Mesothelial cell of epicardium (in vitro differentiated cells): ENCODE results near the gene RECQL5. TPM values are rescaled to one million over a fixed set of nuclear protein-coding genes. Genes with fewer than 3 reads are reported as not detected.

Source experiments
- total RNA-seq: library from RNA; stranded (reverse); gene quantifications from 3 replicates; pipeline ENCODE4 v1.2.1, GENCODE V29; 2021

RECQL5 gene
- total RNA-seq, 1 donor from 2014 or later, result 62.6 TPM

Other genes with a start within 250 kb of the RECQL5 start
- 126 to 130 TPM (median 126 TPM) in 3 replicates for gene TMEM94, start 210.5 kb downstream of the RECQL5 start, total RNA-seq
- gene CASKIN2, start 151.6 kb downstream of the RECQL5 start, total RNA-seq, result 37.4 to 39.2 TPM (median 37.4 TPM) in 3 replicates
- gene TSEN54, start 150.6 kb downstream of the RECQL5 start, total RNA-seq, result 27.2 to 31.8 TPM (median 31.8 TPM) in 3 replicates
- gene LLGL2, start 141.5 kb downstream of the RECQL5 start, total RNA-seq, result 29.8 to 33.1 TPM (median 31.9 TPM) in 3 replicates
- 257 to 281 TPM (median 277 TPM) in 3 replicates for gene MYO15B, start 79.4 kb downstream of the RECQL5 start, total RNA-seq
- gene SMIM5, start 33.7 kb downstream of the RECQL5 start, total RNA-seq, result 0.95 to 1.7 TPM (median 1.5 TPM) in 3 replicates
- 96.0 to 109 TPM (median 106 TPM) in 3 replicates for gene SAP30BP, start 184 bp upstream of the RECQL5 start, total RNA-seq
- gene ITGB4, start 54.3 kb upstream of the RECQL5 start, total RNA-seq, result 112 to 117 TPM (median 116 TPM) in 3 replicates
- 28.0 to 32.1 TPM (median 30.4 TPM) in 3 replicates for gene GALK1, start 98.0 kb upstream of the RECQL5 start, total RNA-seq
- 63.4 to 66.4 TPM (median 65.4 TPM) in 3 replicates for gene UNK, start 117.7 kb upstream of the RECQL5 start, total RNA-seq
- 6.0 to 7.7 TPM (median 6.8 TPM) in 3 replicates for gene UNC13D, start 177.2 kb upstream of the RECQL5 start, total RNA-seq
- 42.3 to 46.0 TPM (median 45.8 TPM) in 3 replicates for gene WBP2, start 188.2 kb upstream of the RECQL5 start, total RNA-seq
- 2.8 to 3.1 TPM (median 2.9 TPM) in 3 replicates for gene TRIM47, start 211.4 kb upstream of the RECQL5 start, total RNA-seq
- gene TRIM65, start 229.8 kb upstream of the RECQL5 start, total RNA-seq, result 21.2 to 21.9 TPM (median 21.4 TPM) in 3 replicates
- gene MRPL38, start 237.7 kb upstream of the RECQL5 start, total RNA-seq, result 77.8 to 91.1 TPM (median 82.2 TPM) in 3 replicates